AG08396 (cell line): ENCODE results near the gene MCOLN2.
"Not testable (repeated sequence)": the region's sequence is repeated elsewhere in the genome, so short reads cannot be mapped to it uniquely, and the experiment has no call there.

ENCODE experiments used
- DNase-seq: peaks from one replicate; pipeline ENCODE4 v3.0.0; 2012; ENCODE audit warnings: low spot score, mixed read lengths

MCOLN2 gene

DNA sequence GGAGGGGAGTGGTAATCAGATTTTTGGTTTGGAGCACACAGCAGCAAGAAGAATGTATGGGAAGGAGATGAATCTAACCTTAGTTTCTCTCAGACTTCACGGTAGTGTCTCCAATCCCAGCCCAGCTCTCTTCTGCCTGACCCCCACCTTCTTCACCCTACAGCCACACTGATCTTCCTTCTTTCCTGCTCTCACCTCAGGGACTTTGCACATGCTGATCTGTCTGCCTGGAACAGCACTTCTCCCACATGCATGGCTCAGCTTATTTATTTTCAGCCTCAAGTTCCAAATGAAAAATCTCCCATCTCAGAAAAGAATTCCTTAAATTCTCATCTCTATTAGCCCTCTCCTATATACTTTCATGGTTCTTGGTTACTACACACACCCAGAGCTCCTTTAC lies 55.1 kb downstream of the MCOLN2 start:
- no peak for DNase-seq

DNA sequence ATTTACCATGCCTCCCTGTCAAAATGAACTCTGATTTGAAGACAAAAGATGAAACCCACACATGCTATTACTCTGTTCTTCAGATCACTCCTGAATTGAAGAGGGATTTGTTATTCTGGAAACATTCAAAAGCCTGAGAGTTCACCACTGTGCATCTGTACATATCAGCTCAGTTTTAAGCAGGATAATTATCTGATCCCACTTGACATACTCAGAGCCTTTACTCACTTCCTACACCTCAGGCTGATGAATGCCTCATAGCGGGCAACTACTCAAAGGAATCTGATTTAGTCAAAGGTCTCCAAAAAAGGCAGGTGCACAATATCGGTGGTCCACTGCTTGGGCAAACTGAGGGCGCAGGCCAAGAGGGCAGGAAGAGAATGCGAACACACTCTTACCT lies 56.4 kb downstream of the MCOLN2 start:
- no peak for DNase-seq

DNA sequence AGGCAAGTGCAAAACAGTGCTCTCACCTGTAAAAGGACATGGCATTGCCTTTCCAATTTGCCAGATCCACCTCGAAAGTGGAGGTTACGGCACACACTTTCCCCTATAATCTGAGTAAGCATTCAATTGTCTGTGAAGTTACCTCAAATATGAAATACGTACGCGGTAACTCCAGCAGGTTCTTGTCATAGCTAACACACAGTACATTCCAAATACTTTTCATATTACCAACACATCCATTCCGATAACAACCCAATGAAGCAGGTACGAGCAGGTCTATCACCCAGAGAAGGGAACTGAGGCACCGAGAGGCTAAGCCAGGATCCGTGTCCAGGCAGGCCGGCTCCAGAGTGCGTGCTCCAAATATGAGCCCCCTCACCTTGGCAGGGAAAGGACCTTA lies 57.2 kb downstream of the MCOLN2 start:
- no peak for DNase-seq

DNA sequence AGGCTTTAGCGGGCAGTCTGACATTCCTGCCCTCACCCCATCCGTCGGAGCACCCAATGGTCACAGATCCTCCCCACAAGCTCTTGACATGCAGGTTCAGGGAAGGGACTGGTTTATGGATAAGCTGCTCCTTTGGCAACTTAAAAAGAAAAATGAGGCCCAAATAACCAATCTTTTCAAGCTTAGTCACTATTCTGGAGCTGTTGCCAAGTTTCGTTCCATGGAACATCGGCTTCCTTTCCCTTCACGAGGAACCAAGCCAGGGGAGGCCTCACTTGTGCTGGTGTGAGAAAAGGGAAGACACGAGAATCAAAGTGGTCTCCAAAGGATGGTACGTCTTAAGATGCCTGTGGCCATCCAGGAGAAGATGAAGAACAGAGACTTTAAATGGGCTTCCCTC lies 57.8 kb downstream of the MCOLN2 start:
- no peak for DNase-seq

DNA sequence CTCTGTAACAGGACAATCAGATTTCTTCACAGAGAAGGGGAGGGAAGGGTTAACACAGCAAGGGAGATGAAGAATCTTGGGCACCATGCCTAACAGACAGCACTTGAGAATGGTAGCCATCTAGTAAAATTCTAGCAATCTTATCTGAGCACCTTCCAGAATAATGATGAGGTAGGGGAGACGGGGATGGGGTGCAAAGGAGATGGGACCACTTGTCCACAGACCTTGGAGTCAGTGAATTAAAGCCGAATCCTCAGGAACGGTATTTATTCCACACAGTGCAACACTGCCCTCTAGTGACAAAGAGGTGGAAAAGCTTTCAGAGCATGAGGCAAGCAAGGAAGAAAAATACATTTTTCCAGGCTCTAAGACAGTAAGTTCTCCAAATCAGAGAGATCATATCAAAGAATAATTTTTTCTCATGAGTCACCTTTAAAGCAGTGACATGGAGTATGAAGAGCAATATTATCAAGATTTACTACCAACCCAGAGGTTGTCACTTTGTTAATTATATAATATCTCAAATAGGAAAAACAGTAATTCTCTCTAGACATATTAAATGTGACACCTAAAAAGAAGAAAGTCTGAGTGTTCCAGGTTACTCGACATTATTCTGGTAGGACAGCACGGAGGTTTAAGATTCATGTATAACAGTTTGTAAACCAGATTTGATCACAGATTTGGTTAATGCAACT lies 60.6 kb downstream of the MCOLN2 start:
- peak; percentile 64 for DNase-seq

DNA sequence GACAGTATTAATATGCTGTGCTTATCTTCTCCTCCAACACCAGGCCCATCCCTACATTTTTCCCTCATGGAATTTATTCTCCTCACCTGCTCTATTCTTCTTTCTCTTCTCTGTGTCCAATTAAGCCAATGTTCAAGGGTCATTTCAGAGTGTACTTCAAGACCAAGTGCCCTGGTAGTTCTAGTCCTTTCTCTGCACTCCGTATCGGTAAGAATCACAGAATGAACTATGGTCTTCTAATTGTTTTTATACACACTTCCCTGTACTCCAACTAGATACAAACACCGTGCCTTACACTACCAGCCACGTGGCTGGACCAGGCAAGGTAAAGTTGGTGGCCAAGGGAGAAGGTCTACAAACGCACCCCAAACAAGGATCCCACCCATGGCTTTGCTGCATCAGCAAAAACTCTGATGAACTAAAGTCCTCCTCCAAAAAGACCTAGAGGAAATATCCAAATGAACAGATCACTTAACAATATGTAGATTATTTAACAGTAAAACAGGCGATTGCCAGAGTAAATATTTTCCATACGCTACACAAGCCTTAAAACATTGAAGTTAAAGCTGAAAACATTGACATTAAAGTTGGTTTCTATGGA lies 63.8 kb downstream of the MCOLN2 start:
- DNase-seq: no peak

DNA sequence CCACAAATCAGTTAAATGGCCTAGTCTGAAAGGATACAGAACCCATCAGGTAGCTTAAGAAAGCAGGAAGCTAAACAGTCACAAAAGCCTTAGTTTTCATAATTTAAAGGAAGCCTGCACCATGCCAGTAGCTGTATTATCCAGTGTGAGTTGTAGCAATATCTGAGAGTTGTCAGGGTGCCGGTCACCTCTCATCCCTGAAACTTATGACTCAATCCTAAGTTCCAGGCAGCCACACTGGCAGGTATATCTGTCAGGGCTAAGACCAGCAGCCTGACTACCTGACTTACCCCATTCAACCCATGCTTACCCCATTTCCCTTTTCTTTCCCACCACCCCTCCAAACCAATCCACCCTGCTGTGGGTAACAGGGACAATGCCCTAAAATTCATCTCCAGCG lies 66.1 kb downstream of the MCOLN2 start:
- no peak for DNase-seq

DNA sequence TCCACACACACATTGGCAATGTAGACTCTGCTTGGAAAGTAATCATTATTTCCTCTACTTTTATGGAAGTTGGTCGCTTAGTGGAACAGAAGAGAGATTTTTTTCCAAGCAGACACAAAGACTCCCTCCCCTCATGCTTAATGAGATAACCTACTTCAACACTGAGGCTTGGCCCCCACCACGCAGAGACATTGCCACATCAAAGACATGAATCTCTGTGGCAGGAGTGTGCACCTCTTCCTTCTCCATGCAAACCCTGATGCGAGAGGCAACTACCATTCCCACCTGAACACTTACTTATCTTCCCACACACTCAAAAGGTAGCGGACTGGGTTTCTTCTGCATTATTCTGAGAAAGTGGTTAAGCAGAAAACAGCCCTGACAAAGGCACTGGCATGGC lies 66.6 kb downstream of the MCOLN2 start:
- DNase-seq: no peak

DNA sequence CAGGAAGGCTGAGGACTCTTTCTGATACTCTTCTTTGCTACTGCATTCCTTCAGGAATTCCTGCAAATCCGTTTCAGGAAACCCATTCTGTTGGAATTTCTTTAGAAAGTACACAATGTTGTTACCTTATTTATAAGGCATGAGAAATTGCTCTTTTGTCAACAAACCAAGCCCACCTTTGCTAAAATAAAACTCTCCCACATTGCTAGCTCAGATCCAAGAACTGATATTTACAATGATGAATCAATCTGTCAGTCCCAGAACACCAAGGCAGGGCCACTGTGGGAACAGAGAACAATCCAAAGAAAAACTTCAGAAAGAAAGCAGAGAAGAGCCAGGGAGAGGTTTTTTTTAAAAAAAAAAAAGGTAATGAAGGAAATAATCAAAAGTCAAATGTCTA lies 67.3 kb downstream of the MCOLN2 start:
- DNase-seq: no peak

DNA sequence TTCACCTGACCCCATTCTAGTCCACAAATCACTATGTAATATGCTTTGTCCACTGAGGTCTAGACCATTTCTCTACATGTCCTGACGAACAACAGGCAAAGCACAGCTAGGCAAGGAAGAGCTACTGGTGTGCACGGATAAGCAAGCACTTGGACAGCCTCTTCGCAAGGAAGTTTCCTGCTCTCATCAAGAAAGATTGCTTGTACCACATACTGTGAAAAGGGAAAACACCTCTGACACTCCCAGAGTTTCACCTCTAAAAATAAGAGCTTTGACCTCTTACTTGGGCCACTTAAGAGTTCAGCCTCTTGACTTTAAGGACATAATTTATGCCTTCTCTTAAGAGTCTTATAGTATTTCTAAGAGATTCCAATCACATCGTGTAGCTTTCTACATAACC lies 67.9 kb downstream of the MCOLN2 start:
- no peak for DNase-seq

DNA sequence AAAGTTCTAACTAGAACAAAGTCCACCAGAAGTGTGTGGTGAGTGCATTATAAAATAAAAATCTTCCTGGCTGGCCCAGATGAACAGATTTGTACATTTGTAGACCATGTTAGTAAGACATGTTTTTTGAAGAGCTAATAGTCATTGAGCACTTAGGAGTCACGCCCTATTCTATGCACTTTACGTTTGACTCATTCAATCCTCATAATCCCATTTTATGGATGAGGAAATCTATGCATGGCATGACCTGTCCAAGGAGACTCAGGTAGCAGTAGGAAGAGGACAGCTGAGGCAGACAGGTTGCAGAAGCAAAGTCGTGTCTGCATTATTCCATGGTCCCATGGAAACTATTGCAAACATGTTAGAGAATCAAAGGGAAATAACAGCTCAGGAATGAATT lies 73.6 kb downstream of the MCOLN2 start:
- DNase-seq: no peak

DNA sequence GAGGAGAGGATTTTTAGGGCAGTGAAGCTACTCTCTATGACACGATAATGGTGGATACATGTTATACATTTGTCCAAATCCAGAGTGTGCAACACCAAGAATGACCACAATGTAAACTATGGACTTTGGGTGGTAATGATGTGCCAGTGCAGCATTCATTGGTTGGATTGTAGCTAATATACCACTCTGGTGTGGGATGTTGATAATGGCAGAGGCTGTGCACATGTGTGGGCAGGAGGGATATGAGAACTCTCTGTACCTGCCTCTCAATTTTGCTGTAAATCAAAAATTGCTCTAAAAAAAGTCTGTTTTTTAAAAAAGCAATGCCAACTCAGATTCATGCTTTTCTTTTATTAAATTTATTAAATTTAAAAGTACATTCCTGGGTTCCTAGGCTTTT lies 76.8 kb downstream of the MCOLN2 start:
- DNase-seq: no peak

DNA sequence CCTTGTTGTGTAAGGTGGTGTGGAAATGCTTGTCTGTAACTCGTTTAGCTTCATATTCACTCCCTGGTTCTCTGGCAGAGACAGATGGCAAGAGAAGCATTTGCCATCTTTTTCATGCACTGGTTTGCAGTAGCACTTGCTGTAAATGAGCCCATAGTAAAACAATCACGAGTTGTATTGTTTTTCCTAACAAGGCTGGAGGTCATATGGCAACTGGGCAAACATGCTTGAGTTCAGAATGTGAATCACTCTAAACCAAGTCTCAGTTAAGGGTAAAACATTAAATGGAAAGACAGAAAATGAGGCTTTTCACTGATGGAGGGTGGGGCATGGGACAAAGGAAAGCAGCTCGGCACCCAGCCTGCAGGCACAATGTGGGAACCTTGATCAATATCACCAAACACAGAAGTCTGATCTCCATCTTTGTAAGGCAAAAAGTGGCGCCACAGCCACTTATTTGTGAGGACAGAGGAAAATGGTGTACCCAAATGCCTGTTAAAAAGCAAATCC lies 77.4 kb downstream of the MCOLN2 start:
- DNase-seq: no peak

DNA sequence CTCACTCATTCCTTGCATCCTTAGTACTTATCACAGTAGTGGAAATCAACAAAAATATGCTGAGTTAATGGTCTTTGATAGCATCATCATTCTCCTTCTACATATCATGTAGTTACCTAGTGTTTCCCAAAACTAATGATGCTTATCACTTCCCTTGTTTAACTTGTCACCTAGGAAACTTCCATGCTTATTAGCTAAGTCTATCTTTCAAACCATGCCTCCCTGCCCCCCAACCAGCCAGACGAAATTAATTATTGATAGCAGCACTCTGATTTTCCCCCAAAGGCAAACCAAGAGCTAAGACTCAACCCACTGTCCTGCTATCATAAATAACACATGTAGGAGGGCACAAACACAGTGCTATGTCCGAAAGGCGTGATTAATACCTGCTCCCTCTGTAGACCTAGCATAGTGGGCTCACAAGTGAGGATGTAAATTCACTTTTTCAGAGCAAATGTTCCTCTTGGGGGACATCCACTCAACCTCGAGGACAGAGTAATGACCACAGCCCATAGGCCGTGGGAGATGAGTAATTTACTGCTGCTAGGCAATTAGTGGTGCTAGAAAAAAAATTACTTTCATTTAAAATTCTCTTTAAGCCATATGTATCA lies 78.1 kb downstream of the MCOLN2 start:
- DNase-seq: no peak

DNA sequence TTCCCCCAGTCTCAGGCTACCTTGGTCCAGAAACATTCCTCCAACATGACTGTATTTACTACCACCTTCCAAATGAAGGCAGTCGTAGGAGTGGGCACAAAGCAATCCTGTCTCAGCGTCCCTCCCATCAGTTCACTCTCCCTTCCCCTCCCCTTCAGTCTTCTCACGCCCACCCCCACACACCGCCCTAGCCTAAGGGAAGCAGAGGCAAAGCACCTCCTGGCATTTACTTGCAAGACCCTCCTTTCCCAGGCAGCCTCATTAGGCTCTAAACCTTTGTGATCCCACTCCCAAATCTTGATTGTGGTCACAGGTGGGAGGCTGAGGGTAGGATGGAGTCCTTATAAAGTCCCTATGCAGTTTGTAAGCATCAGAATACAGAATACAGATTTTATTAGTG lies 80.0 kb downstream of the MCOLN2 start:
- DNase-seq: no peak

DNA sequence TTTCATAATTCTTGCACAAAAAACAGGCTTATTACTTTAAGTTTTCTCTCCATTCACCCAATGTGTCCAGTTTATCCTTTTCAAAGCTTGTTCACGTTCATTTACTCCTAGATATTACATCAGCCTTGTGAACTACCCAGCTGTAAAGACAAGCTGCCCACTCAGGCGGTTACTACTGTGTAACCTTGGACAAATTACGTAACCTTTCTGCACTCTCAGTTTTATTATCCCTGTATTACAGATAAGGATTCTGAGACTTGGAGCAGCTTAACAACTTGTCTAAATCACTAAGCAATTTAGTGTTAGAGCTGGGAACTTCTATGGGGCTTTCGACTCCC lies 83.4 kb downstream of the MCOLN2 start:
- no peak for DNase-seq

DNA sequence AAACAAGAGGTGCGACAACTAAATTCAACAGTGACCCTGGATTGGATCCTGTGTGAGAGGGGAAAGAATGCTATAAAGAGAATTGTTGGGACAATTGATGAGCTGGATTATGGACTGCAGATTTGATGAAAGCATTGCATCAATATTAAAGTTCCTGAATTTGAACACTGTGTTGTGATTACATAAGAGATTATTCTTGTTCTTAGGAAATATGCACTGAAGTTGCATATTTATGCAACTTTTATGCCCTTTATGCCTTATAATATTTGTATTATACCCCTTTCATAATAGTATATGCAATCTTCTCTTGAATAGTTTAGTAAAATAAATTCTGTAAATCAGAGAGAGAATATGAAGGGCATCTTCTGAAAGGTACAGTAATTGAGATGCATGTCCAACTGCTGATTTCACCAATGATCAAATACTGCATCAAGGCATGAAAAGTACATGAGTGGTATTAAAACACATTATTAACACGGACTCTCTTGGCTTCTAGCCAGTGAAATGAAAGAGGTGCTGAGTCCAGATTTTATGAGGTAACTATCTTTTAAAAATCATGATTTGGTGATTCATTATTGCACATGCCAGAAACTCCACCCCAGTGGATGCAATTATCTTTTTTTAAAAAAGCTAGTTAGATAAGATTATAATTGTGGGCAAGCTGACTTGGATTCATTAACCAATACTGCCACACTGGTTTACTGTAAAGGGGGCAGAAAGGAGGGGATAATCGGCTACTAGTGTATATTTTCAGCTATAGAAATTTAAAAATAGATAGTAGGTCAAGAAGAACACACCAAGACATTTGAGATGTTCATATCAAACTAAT lies 84.0 kb downstream of the MCOLN2 start:
- DNase-seq: no peak

DNA sequence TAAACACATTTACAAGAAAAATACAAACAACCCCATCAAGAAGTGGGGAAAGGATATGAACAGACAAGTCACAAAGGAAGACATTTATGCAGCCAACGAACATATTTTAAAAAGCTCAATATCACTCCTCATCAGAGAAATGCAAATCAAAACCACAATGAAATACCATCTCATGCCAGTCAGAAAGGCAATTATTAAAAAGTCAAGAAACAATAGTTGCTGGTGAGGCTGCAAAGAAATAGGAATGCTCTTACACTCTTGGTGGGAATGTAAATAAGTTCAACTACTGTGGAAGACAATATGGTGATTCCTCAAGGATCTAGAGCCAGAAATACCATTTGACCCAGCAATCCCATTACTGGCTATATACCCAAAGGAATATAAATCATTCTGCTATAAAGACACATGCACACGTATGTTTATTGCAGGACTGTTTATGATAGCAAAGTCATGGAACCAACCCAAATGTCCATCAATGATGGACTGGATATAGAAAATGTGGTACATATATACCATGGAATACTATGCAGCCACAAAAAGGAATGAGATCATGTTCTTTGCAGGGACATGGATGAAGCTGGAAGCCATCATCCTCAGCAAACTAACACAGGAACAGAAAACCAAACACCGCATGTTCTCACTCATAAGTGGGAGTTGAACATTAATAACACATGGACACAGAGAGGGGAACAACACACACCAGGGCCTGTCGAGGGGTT lies 88.0 kb downstream of the MCOLN2 start:
- DNase-seq: not testable (repeated sequence)

DNA sequence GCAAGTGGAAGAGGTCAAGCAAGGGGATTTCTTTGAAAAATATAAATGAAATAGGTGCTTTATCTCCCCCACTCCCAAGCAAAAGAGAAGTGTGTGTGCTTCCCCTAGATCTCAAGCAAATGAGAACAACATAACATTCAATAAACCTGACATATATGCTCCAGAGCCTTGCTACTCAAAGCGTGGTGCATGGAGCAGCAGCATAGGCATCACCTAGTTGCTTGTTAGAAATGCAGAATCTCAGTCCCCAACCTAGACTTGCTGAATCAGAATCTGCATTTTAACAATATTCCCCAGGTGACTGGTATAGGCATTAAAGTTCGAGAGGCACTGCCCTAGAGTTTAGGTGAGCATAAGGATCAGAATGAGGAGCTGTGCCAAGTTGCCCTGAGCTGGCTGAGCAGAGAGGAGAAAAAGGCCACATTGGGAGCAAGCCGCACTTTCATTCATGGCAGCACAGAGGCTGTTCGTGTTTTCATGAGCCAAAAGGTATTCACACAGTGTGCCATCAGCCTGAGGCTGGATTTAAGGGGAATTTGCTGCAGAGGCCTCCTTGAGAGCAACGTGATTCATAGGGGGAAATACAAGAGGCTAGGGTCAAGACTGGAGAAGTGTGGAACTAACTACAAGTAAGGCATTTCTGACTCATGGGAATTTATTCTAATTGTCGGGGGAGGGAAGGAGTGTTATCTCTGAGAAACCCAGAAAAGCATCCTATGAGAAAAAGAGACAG lies 89.7 kb downstream of the MCOLN2 start:
- DNase-seq: no peak

DNA sequence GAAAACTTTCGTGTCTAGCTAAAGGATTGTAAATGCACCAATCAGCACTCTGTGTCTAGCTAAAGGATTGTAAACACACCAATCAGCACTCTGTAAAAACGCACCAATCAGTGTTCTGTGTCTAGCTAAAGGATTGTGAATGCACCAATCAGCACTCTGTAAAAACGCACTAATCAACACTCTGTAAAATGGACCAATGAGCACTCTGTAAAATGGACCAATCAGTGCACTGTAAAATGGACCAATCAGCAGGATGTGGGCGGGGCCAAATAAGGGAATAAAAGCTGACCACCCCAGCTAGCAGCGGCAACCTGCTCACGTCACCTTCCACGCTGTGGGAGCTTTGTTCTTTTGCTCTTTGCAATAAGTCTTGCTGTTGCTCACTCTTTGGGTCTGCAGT lies 94.2 kb downstream of the MCOLN2 start:
- not testable (repeated sequence) for DNase-seq

DNA sequence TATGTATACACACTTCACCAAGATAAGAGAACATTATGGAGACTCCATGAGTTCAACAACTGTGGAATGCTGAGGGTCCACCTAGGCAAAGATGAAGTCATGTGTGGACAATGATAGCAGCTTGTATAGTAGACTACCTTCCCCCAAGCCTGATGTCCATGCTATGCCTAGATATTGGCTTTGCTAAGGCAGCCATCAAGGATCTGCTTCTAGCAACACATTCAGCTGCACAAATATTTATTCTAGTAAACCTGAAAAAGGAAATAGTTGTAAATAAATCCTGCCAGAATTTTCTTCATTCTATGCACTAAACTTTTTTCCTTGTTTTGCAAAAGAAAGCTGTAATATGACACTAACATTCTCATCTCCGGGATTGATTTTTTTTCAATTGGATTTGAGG lies 96.9 kb downstream of the MCOLN2 start:
- no peak for DNase-seq
